H1 (cell line): ENCODE results near the gene RHEB. TPM values are rescaled to one million over a fixed set of nuclear protein-coding genes. Genes with fewer than 3 reads are reported as not detected.

Experiments used
- CTCF ChIA-PET: fragments of 300-600 bp; sonication (Branson Sonifier 250); formaldehyde crosslinking; loops from one replicate; lab custom pipeline; 2021; ENCODE audit not compliant: partially characterized antibody; lab: Charles Lee
- POLR2A ChIA-PET: fragments of 300-600 bp; sonication (Branson Sonifier 250); formaldehyde crosslinking; loops from one replicate; lab custom pipeline; 2021; ENCODE audit warnings: inconsistent platforms; ENCODE audit not compliant: partially characterized antibody; lab: Charles Lee
- DNase-seq, 2 experiments: peaks; one replicate each; pipeline versions ENCODE4 v3.0.0 to v3.0.0-alpha.2; 2010 to 2022; ENCODE audit warnings: low spot score in 2 of 2, low read depth in 1 of 2, mixed read lengths in 1 of 2
- FAIRE-seq: peaks from 2 replicates; lab custom pipeline; 2011; peaks lifted over from hg19 to GRCh38; lab: Jason Lieb, UNC
- H2AFZ ChIP-seq: 2 replicates; pipeline ENCODE4 v1.8.1; 2012; ENCODE audit warnings: low read length, inconsistent platforms
- H2AK5ac ChIP-seq: 2 replicates; pipeline ENCODE4 v1.6.1; 2013; ENCODE audit warnings: low read depth, low read length
- H2BK120ac ChIP-seq: replicated peaks from 2 replicates; pipeline ENCODE3; 2013; ENCODE audit warnings: low read depth, low read length, inconsistent platforms
- H2BK12ac ChIP-seq: 2 replicates; pipeline ENCODE4 v1.6.1; 2013; ENCODE audit warnings: low read depth, low read length
- H2BK15ac ChIP-seq: 2 replicates; pipeline ENCODE4 v1.6.1; 2013; ENCODE audit warnings: low read length
- H2BK20ac ChIP-seq: 2 replicates; pipeline ENCODE4 v1.6.1; 2013; ENCODE audit warnings: low read length
- H2BK5ac ChIP-seq: 2 replicates; pipeline ENCODE4 v1.6.1; 2013; ENCODE audit warnings: low read depth, low read length
- H3K14ac ChIP-seq: 2 replicates; pipeline ENCODE4 v1.6.1; 2013; ENCODE audit warnings: inconsistent platforms; ENCODE audit not compliant: insufficient read length
- H3K18ac ChIP-seq: 2 replicates; pipeline ENCODE4 v1.6.1; 2013; ENCODE audit warnings: low read length; ENCODE audit errors: extremely low read depth
- H3K23ac ChIP-seq: 2 replicates; pipeline ENCODE4 v1.6.1; 2013; ENCODE audit warnings: inconsistent platforms; ENCODE audit not compliant: insufficient read length
- H3K23me2 ChIP-seq: 2 replicates; pipeline ENCODE4 v1.6.1; 2013; ENCODE audit warnings: low read depth, low read length
- H3K27ac ChIP-seq: 2 replicates; pipeline ENCODE4 v1.6.1; 2011; ENCODE audit warnings: low read depth, low read length, inconsistent platforms
- H3K27me3 ChIP-seq, 4 experiments: replicated peaks in 1 of 4; 1 replicate in 1 of 4; 2 replicates in 3 of 4; pipeline versions ENCODE4 v1.6.1 to v1.8.1; 2011 to 2013; ENCODE audit warnings: low read length in 3 of 4, mild to moderate bottlenecking in 3 of 4, inconsistent platforms in 2 of 4, mixed read lengths in 2 of 4, moderate library complexity in 1 of 4; ENCODE audit not compliant: control insufficient read depth in 3 of 4, insufficient read depth in 3 of 4; ENCODE audit errors: extremely low read depth in 1 of 4
- H3K36me3 ChIP-seq, 4 experiments: 2 replicates each; pipeline versions ENCODE4 v1.6.1 to v1.8.1; 2011 to 2013; ENCODE audit warnings: mild to moderate bottlenecking in 4 of 4, low read length in 3 of 4, moderate library complexity in 2 of 4, control low read depth in 1 of 4, inconsistent platforms in 1 of 4; ENCODE audit not compliant: insufficient read depth in 4 of 4, control insufficient read depth in 2 of 4
- H3K4ac ChIP-seq: replicated peaks from 2 replicates; pipeline ENCODE3; 2013; ENCODE audit warnings: low read length, low read depth, mixed read lengths, inconsistent platforms; ENCODE audit not compliant: insufficient read length
- H3K4me1 ChIP-seq, 4 experiments: replicated peaks in 1 of 4; 1 replicate in 1 of 4; 2 replicates in 3 of 4; pipeline versions ENCODE4 v1.6.1 to v1.8.1; 2011 to 2013; ENCODE audit warnings: low read length in 3 of 4, inconsistent platforms in 2 of 4, mixed read lengths in 1 of 4; ENCODE audit not compliant: insufficient read depth in 4 of 4, control insufficient read depth in 3 of 4
- H3K4me2 ChIP-seq, 2 experiments: 2 replicates each; pipeline versions ENCODE4 v1.6.1 to v1.8.1; 2011 to 2013; ENCODE audit warnings: low read depth in 2 of 2, low read length in 2 of 2, control low read depth in 1 of 2, inconsistent platforms in 1 of 2, mild to moderate bottlenecking in 1 of 2; ENCODE audit not compliant: insufficient read depth in 1 of 2
- H3K4me3 ChIP-seq, 4 experiments: fragments of 200-600, 300-600 bp in 1 of 4; sonication (generic), shearing (Covaris generic), sonication (Bioruptor Twin) in 1 of 4; 2 replicates each; pipeline versions ENCODE4 v1.5.1 to v1.8.1; 2011 to 2016; ENCODE audit warnings: low read length in 4 of 4, low read depth in 3 of 4, control low read depth in 2 of 4, inconsistent platforms in 2 of 4, mild to moderate bottlenecking in 2 of 4, mixed read lengths in 1 of 4, moderate library complexity in 1 of 4; ENCODE audit not compliant: insufficient read depth in 2 of 4; ENCODE audit errors: extremely low read depth in 1 of 4
- H3K56ac ChIP-seq: replicated peaks from 2 replicates; pipeline ENCODE3; 2013; ENCODE audit warnings: low read depth, mild to moderate bottlenecking, mixed read lengths, low read length, inconsistent platforms; ENCODE audit not compliant: insufficient read length
- H3K79me1 ChIP-seq: 2 replicates; pipeline ENCODE4 v1.6.1; 2013; ENCODE audit warnings: low read depth, low read length, control low read depth
- H3K79me2 ChIP-seq, 2 experiments: 2 replicates each; pipeline versions ENCODE4 v1.6.1 to v1.8.1; 2012 to 2013; ENCODE audit warnings: low read length in 2 of 2, mild to moderate bottlenecking in 2 of 2, inconsistent platforms in 1 of 2; ENCODE audit not compliant: insufficient read depth in 2 of 2, control insufficient read depth in 1 of 2
- H3K9ac ChIP-seq, 4 experiments: replicated peaks in 1 of 4; 1 replicate in 1 of 4; 2 replicates in 3 of 4; pipeline versions ENCODE4 v1.6.1 to v1.8.1; 2011 to 2013; ENCODE audit warnings: low read depth in 3 of 4, low read length in 3 of 4, control low read depth in 2 of 4, mild to moderate bottlenecking in 2 of 4, moderate library complexity in 2 of 4, inconsistent platforms in 1 of 4; ENCODE audit errors: extremely low read depth in 1 of 4
- H3K9me3 ChIP-seq, 2 experiments: 2 replicates each; pipeline versions ENCODE4 v1.6.1 to v1.8.1; 2012 to 2013; ENCODE audit warnings: mild to moderate bottlenecking in 2 of 2, moderate library complexity in 2 of 2, control low read depth in 1 of 2, inconsistent platforms in 1 of 2, low read depth in 1 of 2, low read length in 1 of 2, mixed read lengths in 1 of 2; ENCODE audit not compliant: insufficient read depth in 2 of 2
- H4K20me1 ChIP-seq, 2 experiments: replicated peaks in 1 of 2; 2 replicates each; pipeline versions ENCODE3 to v1.8.1; 2011 to 2013; ENCODE audit warnings: inconsistent platforms in 2 of 2, low read length in 2 of 2, mild to moderate bottlenecking in 1 of 2; ENCODE audit not compliant: insufficient read depth in 2 of 2, control insufficient read depth in 1 of 2
- H4K5ac ChIP-seq: 2 replicates; pipeline ENCODE4 v1.6.1; 2013; ENCODE audit warnings: low read length, low read depth, mixed read lengths, inconsistent platforms; ENCODE audit not compliant: insufficient read length
- H4K8ac ChIP-seq: 2 replicates; pipeline ENCODE4 v1.8.0; 2013; ENCODE audit warnings: mild to moderate bottlenecking, moderate library complexity, low read length, inconsistent platforms; ENCODE audit not compliant: insufficient read depth; ENCODE audit errors: extremely low read depth
- H4K91ac ChIP-seq: replicated peaks from 2 replicates; pipeline ENCODE3; 2013; ENCODE audit warnings: low read length, mixed read lengths, inconsistent platforms; ENCODE audit not compliant: insufficient read length
- ASH2L ChIP-seq: fragments of 200-600, 300-600 bp; sonication (generic); IDR thresholded peaks from one replicate; pipeline ENCODE4 v1.7.1; 2017; ENCODE audit warnings: low read length
- BRCA1 ChIP-seq: IDR thresholded peaks from 2 replicates; pipeline ENCODE4 v1.6.1; 2012; ENCODE audit warnings: low read depth, low read length, improper control_type of control experiment
- CTBP2 ChIP-seq: IDR thresholded peaks from 2 replicates; pipeline ENCODE4 v1.7.0; 2011; ENCODE audit warnings: borderline replicate concordance, mild to moderate bottlenecking, moderate library complexity, mixed read lengths, low read length; ENCODE audit not compliant: insufficient read depth, insufficient read length
- EZH2 ChIP-seq: fragments of 200-600 bp; sonication (generic); IDR thresholded peaks from 2 replicates; pipeline ENCODE4 v1.7.1; 2012; ENCODE audit warnings: low read depth, mild to moderate bottlenecking, moderate library complexity, low read length, inconsistent platforms; ENCODE audit not compliant: severe bottlenecking
- KDM1A ChIP-seq: fragments of 200-600, 300-600 bp; sonication (generic); IDR thresholded peaks from 2 replicates; pipeline ENCODE4 v1.7.1; 2016; ENCODE audit warnings: mild to moderate bottlenecking, low read length, borderline replicate concordance
- KDM4A ChIP-seq: IDR thresholded peaks from one replicate; pipeline ENCODE4 v1.7.1; 2012; ENCODE audit warnings: low read depth, mild to moderate bottlenecking, moderate library complexity, low read length, inconsistent platforms; ENCODE audit not compliant: severe bottlenecking
- POU5F1 ChIP-seq: IDR thresholded peaks from 2 replicates; pipeline ENCODE4 v1.6.1; 2011; ENCODE audit warnings: low read depth, mild to moderate bottlenecking, low read length, moderate library complexity
- RXRA ChIP-seq: IDR thresholded peaks from 2 replicates; pipeline ENCODE4 v1.6.1; 2011; ENCODE audit warnings: low read depth, mild to moderate bottlenecking, low read length, moderate library complexity; ENCODE audit not compliant: insufficient read depth
- WGBS, 2 experiments: shearing (Covaris generic) in 1 of 2; methylation state at CpG; one replicate each; pipeline versions ENCODE4 v1.1.6 to v1.1.7; 2013 to 2015; ENCODE audit warnings: low lambda C conversion rate in 2 of 2, mixed read lengths in 2 of 2, inconsistent platforms in 1 of 2, low coverage in 1 of 2, missing lambda C conversion rate in 1 of 2; ENCODE audit not compliant: insufficient replicate concordance in 2 of 2, insufficient coverage in 1 of 2, insufficient read length in 1 of 2; ENCODE audit errors: extremely low coverage in 1 of 2, missing lambda C conversion rate in 1 of 2; 5-methylcytosine and 5-hydroxymethylcytosine counted together
- polyA plus RNA-seq, 7 experiments: library from polyadenylated mRNA; depleted of rRNA in 3 of 7; stranded (reverse) in 5 of 7; unstranded in 2 of 7; fragments of >200 nt in 5 of 7; fragments of 200-250 nt in 2 of 7; gene quantifications; 1 replicate in 5 of 7; 2 replicates in 1 of 7; 4 replicates in 1 of 7; pipeline versions ENCODE4 v1.2.1 to v1.2.3, GENCODE V29; 2011 to 2013; ENCODE audit warnings: missing spikeins in 2 of 7, mixed read lengths in 2 of 7
- total RNA-seq: library from RNA; stranded (reverse); fragmentation: NEBNext Ultra II Directional; extraction: Animal tissue kit (Norgen Biotek cat#: 25700); gene quantifications from 2 replicates; pipeline ENCODE4 v1.2.1, GENCODE V29; 2021
- TF ChIP-seq, protein P1 (sequence below): IDR thresholded peaks from 2 replicates; pipeline ENCODE4 v1.6.1; 2012; ENCODE audit warnings: inconsistent platforms

RHEB gene
- total and polyA plus RNA-seq, 2 of the 8 experiments (the other 6 are each of a cell fraction or from before 2014, with no cell fraction given) = 60.8 to 132 TPM

DNA sequence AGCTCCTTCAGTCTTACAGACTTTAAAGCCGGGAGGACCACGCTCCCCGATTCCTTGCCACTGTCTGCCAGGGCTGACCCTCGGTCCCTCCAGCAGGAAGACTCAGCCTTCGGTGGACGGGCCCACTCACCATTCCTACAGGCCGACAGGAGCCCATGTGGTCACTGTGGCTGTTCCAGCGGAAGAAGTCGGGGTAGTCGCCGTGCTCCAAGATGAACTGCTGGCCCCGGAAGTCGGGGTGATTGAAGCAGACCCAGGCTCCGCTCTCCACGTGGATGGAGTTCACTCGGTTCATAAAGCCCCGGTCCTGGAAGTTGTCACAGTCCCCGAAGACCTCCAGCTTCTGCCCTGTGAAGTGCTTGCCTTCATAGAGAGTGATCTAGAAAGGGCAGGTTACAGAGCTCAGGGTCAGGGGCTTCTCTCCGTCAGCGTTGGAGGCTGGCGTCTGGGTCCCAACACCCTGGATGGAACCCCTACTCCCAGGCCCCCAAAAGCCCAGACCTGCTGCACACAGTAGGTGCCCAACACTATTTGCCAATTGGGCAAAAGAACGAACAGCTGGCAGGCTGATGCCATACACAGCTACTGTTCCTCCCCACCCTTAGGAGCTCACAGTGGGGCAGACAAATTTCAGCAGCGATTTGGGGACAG, 81.7 kb downstream of the RHEB start:
- H3K79me2 ChIP-seq = no peaks in the 10 kb centered on the region
- ChIA-PET POLR2A (interaction anchor here (0.6 to 1.4 kb wide), 2 partner anchors 10 to 24 kb away, joined by 3 to 4 read pairs; no protein-coding TSS in a partner anchor), CTCF (interaction anchor here (0.5 to 4.2 kb wide), 11 partner anchors 10 to 1082 kb away, joined by 3 to 24 read pairs (median 4); no protein-coding TSS in a partner anchor)
- H2AK5ac ChIP-seq = no peak overlapping the region
- H3K9me3 ChIP-seq = no peaks in the 10 kb centered on the region
- H4K8ac ChIP-seq = peak overlapping the region; percentile 8; the same call in 1 of the 2 replicates
- H3K27ac ChIP-seq = no peak overlapping the region
- no peak overlapping the region for H2BK5ac ChIP-seq
- no peak overlapping the region for H3K14ac ChIP-seq
- no peaks in the 10 kb centered on the region for H4K20me1 ChIP-seq
- no peak overlapping the region for H2AFZ ChIP-seq
- no peak overlapping the region for H3K9ac ChIP-seq
- H3K56ac ChIP-seq = no peak overlapping the region
- H3K79me1 ChIP-seq = no peaks in the 10 kb centered on the region; the same call in 1 of the 2 replicates
- no peak overlapping the region for H4K5ac ChIP-seq
- H3K4ac ChIP-seq = no peak overlapping the region
- FAIRE-seq (no peak), DNase-seq (no peak)
- H3K27me3 ChIP-seq = peaks cover 0 to 7% (median 6%) of the 10 kb centered on the region in 4 experiments; a peak in 4 of 7 replicates
- WGBS, 2 experiments = 95% methylated on average over 23 of the region's 23 CpGs; no CpG with 5 or more reads in 1 of the 2 experiments
- no peak overlapping the region for H2BK12ac ChIP-seq
- H3K4me2 ChIP-seq = no peak overlapping the region
- no peak overlapping the region for H3K4me3 ChIP-seq
- H2BK120ac ChIP-seq = no peak overlapping the region
- H2BK15ac ChIP-seq = no peak overlapping the region
- H3K4me1 ChIP-seq = peaks cover 0 to 17% (median 6%) of the 10 kb centered on the region in 4 experiments; a peak in 6 of 7 replicates
- no peaks in the 10 kb centered on the region for H3K36me3 ChIP-seq
- no peak overlapping the region for H3K23ac ChIP-seq
- peaks cover 8% of the 10 kb centered on the region; the same call in 1 of the 2 replicates for H3K23me2 ChIP-seq
- H3K18ac ChIP-seq = no peak overlapping the region
- H4K91ac ChIP-seq = peak overlapping the region; percentile 29
- H2BK20ac ChIP-seq = no peak overlapping the region
- no peak for TF ChIP-seq EZH2
- TF ChIP-seq ASH2L = no peak
- no peak for TF ChIP-seq KDM4A
- TF ChIP-seq KDM1A = no peak
- no peak for TF ChIP-seq CTBP2
- no peak for TF ChIP-seq BRCA1
- TF ChIP-seq, protein P1, sequence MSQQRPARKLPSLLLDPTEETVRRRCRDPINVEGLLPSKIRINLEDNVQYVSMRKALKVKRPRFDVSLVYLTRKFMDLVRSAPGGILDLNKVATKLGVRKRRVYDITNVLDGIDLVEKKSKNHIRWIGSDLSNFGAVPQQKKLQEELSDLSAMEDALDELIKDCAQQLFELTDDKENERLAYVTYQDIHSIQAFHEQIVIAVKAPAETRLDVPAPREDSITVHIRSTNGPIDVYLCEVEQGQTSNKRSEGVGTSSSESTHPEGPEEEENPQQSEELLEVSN = no peak
- TF ChIP-seq POU5F1 = no peak
- no peak for TF ChIP-seq RXRA
